ENCODE measurements around the gene GLB1L2.

Gene GLB1L2

DNA sequence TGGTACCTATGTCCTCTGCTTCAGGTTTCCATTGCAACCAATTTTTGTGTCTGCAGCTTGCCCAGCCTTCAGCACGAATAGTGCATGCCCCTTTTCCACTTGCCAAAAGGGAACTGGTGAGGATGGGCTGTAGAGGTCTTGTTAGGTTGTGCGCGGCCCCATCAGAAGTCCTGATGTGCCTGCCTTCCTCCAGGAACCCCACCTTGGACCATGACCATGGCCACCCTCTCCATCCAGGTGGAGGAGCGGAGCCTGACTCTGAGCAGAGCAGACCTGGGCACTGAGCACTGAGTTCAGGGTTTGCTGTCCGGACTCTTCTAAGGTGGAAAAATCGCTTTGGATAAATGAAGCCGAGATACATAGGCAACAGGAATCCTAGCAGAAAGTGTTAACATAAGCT, 6.9 kb downstream of the GLB1L2 start:
- Histone ChIP-seq H4K20me1 (ENCODE audit: insufficient read depth, low read length, poor library complexity, severe bottlenecking) (no peaks in the 10 kb centered on the region), H3K9me3 (ENCODE audit: insufficient read depth, low read depth, low read length) (peaks cover 14% of the 10 kb centered on the region; the same call in 1 of the 2 replicates), H2AFZ (ENCODE audit: low read length) (no peak overlapping the region), H3K36me3 (ENCODE audit: insufficient read depth, low read length) (no peaks in the 10 kb centered on the region), H3K27me3 (ENCODE audit: insufficient read depth, low read length, poor library complexity, severe bottlenecking) (no peaks in the 10 kb centered on the region), H3F3A (ENCODE audit: low read depth) (no peaks in the 10 kb centered on the region), H3K4me3 (ENCODE audit: low read length, poor library complexity, severe bottlenecking) (no peak overlapping the region), H3K9ac (ENCODE audit: low read depth, low read length, poor library complexity, severe bottlenecking) (no peak overlapping the region), H3K9me2 (replicated peaks; ENCODE audit: low read depth, low read length) (no peaks in the 10 kb centered on the region), H3K4me2 (ENCODE audit: low read depth, low read length, poor library complexity, severe bottlenecking) (no peak overlapping the region), H3K4me1 (ENCODE audit: insufficient read depth, low read length, poor library complexity, severe bottlenecking) (no peaks in the 10 kb centered on the region), H3K79me2 (ENCODE audit: insufficient read depth, low read length) (no peaks in the 10 kb centered on the region)
- TF ChIP-seq, protein P1, sequence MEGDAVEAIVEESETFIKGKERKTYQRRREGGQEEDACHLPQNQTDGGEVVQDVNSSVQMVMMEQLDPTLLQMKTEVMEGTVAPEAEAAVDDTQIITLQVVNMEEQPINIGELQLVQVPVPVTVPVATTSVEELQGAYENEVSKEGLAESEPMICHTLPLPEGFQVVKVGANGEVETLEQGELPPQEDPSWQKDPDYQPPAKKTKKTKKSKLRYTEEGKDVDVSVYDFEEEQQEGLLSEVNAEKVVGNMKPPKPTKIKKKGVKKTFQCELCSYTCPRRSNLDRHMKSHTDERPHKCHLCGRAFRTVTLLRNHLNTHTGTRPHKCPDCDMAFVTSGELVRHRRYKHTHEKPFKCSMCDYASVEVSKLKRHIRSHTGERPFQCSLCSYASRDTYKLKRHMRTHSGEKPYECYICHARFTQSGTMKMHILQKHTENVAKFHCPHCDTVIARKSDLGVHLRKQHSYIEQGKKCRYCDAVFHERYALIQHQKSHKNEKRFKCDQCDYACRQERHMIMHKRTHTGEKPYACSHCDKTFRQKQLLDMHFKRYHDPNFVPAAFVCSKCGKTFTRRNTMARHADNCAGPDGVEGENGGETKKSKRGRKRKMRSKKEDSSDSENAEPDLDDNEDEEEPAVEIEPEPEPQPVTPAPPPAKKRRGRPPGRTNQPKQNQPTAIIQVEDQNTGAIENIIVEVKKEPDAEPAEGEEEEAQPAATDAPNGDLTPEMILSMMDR (conservative IDR thresholded peaks at IDR 0.05; ENCODE audit: low read length) = no peak
- no peak for TF ChIP-seq EZH2phosphoT487 (IDR thresholded peaks at IDR 0.05; ENCODE audit: borderline replicate concordance)

DNA sequence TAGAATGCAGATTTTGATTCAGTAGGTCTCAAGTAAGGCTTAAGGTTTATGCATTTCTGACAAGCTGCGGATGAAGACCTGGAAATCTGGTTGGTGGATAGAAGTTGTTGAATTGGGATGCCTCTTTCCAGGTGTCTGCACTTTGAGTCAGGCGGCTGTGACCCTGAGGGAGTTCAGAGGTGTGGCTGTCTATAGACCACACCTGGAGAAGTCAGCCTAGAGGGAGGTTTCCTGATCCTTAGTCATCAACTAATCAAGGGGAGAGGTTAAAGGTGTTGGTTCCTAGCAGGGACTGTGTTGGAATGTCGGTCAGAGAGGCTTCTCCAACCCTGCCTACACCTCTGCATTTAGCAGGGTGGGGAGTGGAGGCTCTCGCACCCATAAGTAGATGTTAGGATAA, 8.0 kb downstream of the GLB1L2 start:
- Histone ChIP-seq H3K36me3 (ENCODE audit: insufficient read depth, low read length) (no peaks in the 10 kb centered on the region), H3K4me1 (ENCODE audit: insufficient read depth, low read length, poor library complexity, severe bottlenecking) (no peaks in the 10 kb centered on the region), H3K9me2 (replicated peaks; ENCODE audit: low read depth, low read length) (no peaks in the 10 kb centered on the region), H2AFZ (ENCODE audit: low read length) (no peak overlapping the region), H3F3A (ENCODE audit: low read depth) (no peaks in the 10 kb centered on the region), H3K4me3 (ENCODE audit: low read length, poor library complexity, severe bottlenecking) (no peak overlapping the region), H3K4me2 (ENCODE audit: low read depth, low read length, poor library complexity, severe bottlenecking) (no peak overlapping the region), H3K27me3 (ENCODE audit: insufficient read depth, low read length, poor library complexity, severe bottlenecking) (no peaks in the 10 kb centered on the region), H3K9me3 (ENCODE audit: insufficient read depth, low read depth, low read length) (peaks cover 12% of the 10 kb centered on the region; the same call in 1 of the 2 replicates), H3K79me2 (ENCODE audit: insufficient read depth, low read length) (no peaks in the 10 kb centered on the region), H3K9ac (ENCODE audit: low read depth, low read length, poor library complexity, severe bottlenecking) (no peak overlapping the region), H4K20me1 (ENCODE audit: insufficient read depth, low read length, poor library complexity, severe bottlenecking) (no peaks in the 10 kb centered on the region)
- no peak for TF ChIP-seq EZH2phosphoT487 (IDR thresholded peaks at IDR 0.05; ENCODE audit: borderline replicate concordance)
- TF ChIP-seq, protein P1 (conservative IDR thresholded peaks at IDR 0.05; ENCODE audit: low read length) = no peak

DNA sequence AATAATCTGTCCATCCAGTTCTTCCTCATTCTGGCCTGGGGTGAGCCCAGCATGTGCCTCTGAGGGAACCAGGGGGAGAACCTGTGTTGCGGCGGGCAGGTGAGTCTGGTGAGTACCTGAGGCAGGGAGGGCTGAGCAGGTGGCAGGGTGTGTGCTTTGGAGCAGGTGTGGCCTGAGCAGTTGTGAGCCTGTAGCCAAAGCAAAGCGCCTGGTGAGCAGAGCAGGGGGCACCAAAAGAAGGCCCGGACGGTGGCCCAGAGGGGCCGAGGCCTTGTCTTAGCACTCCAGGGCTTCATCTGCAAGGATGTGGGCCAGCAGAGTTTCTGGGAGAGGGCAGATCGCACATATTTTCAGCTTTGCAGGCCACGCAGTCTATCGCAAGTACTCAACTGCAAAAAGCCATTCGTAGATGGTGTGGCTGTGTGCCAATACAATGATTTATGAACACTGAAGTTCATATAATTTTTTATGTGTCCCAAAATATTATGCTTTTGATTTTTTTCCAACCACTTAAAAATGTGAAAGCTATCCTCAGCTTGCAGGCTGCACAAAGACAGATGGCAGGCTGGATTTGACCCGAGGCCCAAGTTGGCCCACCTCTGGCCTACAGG, 8.7 kb downstream of the GLB1L2 start:
- Histone ChIP-seq H3K36me3 (ENCODE audit: insufficient read depth, low read length) (no peaks in the 10 kb centered on the region), H3K27me3 (ENCODE audit: insufficient read depth, low read length, poor library complexity, severe bottlenecking) (no peaks in the 10 kb centered on the region), H3F3A (ENCODE audit: low read depth) (no peaks in the 10 kb centered on the region), H3K9ac (ENCODE audit: low read depth, low read length, poor library complexity, severe bottlenecking) (no peak overlapping the region), H3K4me1 (ENCODE audit: insufficient read depth, low read length, poor library complexity, severe bottlenecking) (no peaks in the 10 kb centered on the region), H3K4me2 (ENCODE audit: low read depth, low read length, poor library complexity, severe bottlenecking) (no peak overlapping the region), H3K9me2 (replicated peaks; ENCODE audit: low read depth, low read length) (no peaks in the 10 kb centered on the region), H3K9me3 (ENCODE audit: insufficient read depth, low read depth, low read length) (peaks cover 12% of the 10 kb centered on the region; the same call in 1 of the 2 replicates), H2AFZ (ENCODE audit: low read length) (no peak overlapping the region), H3K79me2 (ENCODE audit: insufficient read depth, low read length) (no peaks in the 10 kb centered on the region), H4K20me1 (ENCODE audit: insufficient read depth, low read length, poor library complexity, severe bottlenecking) (no peaks in the 10 kb centered on the region), H3K4me3 (ENCODE audit: low read length, poor library complexity, severe bottlenecking) (no peak overlapping the region)
- TF ChIP-seq EZH2phosphoT487 (IDR thresholded peaks at IDR 0.05; ENCODE audit: borderline replicate concordance) = no peak
- TF ChIP-seq, protein P1 (conservative IDR thresholded peaks at IDR 0.05; ENCODE audit: low read length) = no peak
